ENCODE results near the gene INPP5D.

DNA sequence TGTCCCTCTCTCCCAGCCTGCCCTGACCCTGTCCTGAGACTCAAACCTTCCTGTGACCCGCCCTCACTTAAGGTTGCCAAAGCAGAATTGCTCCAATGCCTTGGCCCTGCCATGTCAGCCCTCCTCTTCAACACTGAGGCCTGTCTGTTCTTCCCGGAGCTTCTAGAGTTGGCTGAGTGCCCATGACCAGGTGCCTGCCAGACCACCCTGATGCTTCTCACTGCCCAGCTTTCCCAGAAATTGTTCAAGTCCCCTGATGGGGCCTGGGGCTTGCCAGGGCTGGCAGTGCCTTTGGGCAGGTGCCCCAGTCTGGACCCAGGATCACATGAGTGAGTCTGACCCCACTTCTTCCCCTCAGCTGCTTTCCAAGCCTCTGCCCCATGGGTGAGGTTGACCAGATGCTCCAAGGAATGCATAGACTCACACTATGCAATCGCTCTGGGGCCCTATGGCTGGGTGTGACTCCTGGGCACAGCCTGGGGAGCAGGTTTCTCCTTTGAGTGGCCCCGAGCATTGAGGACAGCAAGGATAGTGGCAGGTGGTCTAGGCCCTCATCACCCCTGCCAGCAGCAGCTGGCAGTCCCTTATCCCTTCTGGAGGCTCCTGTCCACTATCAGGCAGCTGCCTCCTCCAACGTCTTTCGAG is 3.1 kb upstream of the INPP5D start:
- TF ChIP-seq, protein P1, sequence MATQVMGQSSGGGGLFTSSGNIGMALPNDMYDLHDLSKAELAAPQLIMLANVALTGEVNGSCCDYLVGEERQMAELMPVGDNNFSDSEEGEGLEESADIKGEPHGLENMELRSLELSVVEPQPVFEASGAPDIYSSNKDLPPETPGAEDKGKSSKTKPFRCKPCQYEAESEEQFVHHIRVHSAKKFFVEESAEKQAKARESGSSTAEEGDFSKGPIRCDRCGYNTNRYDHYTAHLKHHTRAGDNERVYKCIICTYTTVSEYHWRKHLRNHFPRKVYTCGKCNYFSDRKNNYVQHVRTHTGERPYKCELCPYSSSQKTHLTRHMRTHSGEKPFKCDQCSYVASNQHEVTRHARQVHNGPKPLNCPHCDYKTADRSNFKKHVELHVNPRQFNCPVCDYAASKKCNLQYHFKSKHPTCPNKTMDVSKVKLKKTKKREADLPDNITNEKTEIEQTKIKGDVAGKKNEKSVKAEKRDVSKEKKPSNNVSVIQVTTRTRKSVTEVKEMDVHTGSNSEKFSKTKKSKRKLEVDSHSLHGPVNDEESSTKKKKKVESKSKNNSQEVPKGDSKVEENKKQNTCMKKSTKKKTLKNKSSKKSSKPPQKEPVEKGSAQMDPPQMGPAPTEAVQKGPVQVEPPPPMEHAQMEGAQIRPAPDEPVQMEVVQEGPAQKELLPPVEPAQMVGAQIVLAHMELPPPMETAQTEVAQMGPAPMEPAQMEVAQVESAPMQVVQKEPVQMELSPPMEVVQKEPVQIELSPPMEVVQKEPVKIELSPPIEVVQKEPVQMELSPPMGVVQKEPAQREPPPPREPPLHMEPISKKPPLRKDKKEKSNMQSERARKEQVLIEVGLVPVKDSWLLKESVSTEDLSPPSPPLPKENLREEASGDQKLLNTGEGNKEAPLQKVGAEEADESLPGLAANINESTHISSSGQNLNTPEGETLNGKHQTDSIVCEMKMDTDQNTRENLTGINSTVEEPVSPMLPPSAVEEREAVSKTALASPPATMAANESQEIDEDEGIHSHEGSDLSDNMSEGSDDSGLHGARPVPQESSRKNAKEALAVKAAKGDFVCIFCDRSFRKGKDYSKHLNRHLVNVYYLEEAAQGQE (IDR thresholded peaks at IDR 0.05; ENCODE audit: insufficient replicate concordance, low read depth), result no peak
- no peak for TF ChIP-seq CTCF (IDR thresholded peaks at IDR 0.05; ENCODE audit: insufficient read depth, low read length)

Data from HL-60 (cell line).